ENCODE data around the gene RASGRP2.
A peak's percentile ranks its signal among the peaks of the same experiment; 100 is the strongest.

Gene RASGRP2

GRCh38 chr11:64770120-64770519, 26.2 kb upstream of the RASGRP2 start:
- DNase-seq (ENCODE audit: low spot score), result no peak

DNA sequence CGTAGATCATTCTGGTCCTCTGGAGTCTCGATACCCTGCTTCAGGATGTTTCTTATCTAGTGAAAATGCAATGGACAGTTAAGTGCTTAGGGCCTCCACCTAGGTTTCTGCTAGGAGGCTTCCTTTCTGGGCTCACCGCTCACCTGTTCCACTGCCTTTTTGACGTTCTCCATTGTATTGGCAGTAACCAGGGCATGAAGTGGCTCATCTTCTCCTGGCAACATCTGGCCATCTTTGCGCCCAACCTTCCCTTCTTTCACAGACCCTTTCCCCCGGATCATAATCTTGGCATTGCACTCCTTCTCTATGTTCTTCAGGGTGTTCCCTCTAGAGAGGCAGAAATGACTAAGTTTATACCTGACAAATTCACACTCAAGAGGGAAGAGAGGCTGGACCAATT, 25.3 kb upstream of the RASGRP2 start:
- no peak for DNase-seq (ENCODE audit: low spot score)

DNA sequence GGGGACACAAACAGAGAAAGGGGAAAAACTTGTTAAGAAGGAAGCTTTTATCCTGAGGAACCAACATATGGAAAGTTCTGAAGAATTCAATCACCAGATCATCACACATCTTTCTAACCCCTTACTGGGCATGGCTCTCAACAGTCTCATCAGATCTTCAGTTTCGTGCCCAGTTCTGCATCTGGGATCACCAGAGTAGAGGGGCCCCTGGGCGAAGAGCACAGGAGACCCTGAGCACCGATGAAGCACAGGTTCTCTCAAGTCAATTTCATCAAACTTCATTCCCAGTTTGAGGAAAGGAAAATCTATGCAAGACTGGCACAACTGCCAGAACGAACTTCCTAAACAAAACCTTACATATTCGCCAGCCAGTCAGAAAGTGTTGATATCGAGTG, 24.4 kb upstream of the RASGRP2 start:
- no peak for DNase-seq (ENCODE audit: low spot score)

DNA sequence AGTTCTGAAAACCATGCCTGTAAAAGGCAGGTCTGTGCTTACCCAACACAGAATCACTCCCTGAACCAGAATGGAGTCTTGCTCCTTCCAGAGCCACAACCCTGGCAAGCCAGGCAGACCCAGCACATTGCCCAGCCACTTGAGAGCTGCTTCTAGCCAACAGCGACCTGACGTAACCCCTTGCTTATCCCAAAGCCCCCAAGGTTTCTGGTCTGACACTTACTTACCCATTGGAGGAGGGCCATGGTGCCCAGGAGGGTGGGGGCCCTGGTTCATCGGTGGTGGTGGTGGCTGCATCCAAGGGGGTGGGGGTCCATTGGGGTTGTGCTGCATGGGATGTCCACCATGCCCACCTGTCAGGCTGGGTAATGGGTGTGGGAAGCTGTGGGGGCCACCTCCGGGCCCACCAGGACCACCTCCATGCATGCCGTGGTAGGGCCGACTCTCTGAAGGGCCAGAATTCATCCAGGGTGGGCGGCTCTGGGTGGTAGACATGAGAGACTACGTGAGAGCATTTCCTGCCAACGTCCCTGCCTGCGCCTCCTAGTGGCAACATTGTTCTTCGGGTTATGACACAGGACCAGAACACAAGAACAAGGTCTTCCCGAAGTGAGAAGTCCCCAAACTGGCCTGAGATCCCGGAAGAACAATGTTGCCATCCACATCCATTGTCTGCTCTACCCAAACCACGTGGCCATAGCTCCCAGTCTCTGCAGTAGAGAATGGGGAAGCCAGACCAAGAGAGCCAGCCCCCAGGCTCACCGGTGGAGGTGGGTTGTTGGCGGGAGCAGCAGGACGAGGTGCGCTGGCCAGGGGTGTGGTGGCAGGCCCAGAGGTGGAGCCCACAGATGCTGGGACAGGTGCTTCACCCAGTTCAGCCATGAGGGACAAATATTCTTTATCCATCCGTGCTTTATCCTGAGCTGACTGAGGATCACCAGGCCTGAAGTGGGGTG, 23.7 kb upstream of the RASGRP2 start:
- peak; percentile 52 for DNase-seq (ENCODE audit: low spot score)

- no peak for DNase-seq (ENCODE audit: low spot score)
Observed at GRCh38 chr11:64766881-64767280, 22.9 kb upstream of the RASGRP2 start.

DNA sequence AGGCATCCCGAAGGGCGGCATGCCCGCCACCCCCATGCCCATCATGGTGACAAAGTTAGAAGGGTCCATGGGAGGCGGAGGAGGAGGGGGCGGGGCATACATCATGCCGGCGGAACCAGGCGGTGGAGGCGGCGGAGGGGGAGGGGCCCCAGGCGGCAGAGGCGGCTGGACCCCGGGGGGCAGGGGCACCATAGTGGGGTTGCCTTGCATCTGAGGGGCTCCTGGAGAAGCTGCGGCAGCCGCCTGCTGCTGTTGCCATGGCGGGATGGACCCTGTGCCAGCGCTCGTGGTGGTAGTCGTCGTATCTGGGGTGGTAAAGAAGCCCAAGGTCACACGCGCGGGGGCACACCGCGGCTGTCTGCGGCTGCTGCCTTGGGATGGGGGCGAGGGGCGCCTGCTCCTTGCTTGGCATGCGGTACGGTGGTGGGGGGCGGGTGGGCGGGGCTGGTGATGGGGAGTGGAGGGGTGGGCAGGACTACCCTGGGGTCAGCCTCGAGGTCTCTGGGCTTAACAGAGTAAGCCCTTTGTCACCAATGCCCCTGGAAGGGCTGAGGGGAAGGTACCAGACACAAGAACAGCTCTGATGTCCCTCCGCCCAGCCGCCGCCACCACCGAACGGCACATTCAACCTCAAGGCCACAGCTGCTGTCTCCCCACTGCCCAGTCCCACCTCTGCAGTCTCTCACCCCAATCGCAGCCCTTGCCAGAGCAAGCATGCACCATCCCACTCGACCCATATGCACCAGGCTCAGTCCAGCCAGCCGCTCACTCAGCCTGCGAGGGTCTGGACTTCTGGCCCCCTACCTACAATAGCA, 22.1 kb upstream of the RASGRP2 start:
- DNase-seq (ENCODE audit: low spot score), result no peak

DNA sequence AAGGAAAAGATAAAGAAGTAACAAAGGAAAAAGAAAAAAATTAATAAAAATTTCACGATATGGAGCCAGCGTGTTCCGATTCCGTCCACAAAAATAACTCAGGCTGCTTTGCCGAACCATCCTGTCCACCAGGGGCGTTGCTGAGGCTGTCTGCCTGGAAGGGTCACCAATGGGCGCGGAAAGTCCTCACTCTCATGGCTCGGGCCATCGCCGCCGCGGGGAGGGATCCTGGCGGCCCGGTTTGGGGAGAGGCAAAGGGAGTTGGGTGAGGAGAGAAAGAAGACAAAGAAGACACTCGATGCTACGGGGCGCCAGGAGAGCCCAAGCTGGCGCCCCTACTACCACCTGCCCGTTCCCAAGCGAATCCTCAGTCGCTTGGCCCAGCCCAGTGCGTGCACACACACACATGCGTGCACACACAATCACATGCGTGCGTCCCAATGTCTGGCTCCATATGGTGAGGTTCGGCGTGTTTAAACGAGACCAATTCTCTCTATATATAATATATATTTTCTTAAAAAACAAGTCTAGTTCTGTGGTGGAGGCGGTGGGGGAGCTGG, 21.4 kb upstream of the RASGRP2 start:
- DNase-seq (ENCODE audit: low spot score), result no peak

- DNase-seq (ENCODE audit: low spot score), result no peak
Observed at GRCh38 chr11:64764753-64765152, 20.8 kb upstream of the RASGRP2 start.

DNA sequence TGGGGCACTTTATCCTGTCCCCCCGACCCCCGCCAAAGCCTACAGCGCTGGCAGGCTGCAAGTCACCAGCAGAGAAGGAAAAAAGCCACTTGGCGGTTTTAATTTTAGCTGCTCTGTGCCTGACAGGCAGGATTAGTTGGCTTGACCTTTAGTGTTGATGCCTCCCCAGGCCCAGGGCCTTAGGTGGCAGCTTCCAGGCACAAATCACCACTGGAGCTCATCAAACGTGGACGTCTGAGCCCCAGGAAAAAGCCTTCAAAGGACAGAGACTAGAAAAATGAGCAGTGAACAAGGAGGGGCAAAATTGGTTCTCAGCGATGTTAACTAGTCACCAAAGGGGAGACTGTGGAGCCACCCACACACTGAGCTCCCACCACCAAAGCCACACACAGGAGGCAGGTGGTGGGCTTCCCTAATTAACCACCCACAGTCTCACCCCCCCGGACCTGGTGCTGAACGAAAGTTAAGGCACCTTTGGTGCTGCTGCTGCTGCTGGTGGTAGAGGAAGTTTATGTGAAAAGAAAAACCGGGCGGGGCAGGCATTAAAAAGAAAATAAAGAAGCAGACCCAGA, 20.2 kb upstream of the RASGRP2 start:
- DNase-seq (ENCODE audit: low spot score), result no peak

- DNase-seq (ENCODE audit: low spot score), result no peak
Observed at GRCh38 chr11:64763526-64764039, 19.6 kb upstream of the RASGRP2 start.

DNA sequence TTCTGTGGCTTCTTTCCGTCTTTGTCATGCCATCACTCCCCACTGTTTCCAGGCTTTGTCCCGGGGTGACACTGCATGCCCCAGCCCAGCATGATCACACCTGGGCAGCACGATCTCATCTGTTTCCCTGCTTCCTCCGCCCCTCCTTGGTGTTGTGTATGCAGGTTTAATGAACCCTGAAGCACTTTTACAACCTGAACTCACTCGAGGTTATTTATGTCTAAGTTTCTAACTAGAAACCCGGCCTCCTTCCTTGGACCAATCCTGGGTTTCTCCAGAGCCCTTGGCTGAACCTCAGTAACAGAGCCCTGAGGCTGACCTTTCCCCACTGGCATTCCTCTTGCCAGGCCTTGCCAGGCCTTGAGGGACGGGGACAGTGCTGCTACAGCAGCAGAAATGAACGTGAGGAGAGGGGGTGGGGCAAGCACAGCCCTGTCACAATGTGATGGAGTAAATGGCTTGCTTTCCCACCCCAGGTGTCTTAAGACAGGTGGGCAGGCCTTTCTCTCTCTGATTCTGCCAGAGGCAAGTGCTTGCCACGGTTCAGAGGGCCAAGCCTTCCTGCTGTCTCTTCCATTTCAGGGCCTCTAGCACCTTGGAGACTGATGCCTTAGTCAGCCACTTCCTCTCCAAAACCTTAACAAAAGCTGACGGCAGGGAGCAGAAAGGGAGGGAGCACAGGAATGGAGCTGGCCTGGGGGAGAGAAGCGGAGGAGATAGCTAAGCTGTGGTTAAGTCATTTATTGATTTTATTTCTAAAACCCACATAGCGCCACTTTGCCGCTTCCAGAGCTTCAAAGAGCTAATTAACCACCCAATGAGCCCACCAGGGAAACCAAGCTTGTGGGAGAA, 19.0 kb upstream of the RASGRP2 start:
- peak; percentile 57 for DNase-seq (ENCODE audit: low spot score)

- peak; percentile 60 for DNase-seq (ENCODE audit: low spot score)
Observed at GRCh38 chr11:64762277-64762673, 18.3 kb upstream of the RASGRP2 start.

DNA sequence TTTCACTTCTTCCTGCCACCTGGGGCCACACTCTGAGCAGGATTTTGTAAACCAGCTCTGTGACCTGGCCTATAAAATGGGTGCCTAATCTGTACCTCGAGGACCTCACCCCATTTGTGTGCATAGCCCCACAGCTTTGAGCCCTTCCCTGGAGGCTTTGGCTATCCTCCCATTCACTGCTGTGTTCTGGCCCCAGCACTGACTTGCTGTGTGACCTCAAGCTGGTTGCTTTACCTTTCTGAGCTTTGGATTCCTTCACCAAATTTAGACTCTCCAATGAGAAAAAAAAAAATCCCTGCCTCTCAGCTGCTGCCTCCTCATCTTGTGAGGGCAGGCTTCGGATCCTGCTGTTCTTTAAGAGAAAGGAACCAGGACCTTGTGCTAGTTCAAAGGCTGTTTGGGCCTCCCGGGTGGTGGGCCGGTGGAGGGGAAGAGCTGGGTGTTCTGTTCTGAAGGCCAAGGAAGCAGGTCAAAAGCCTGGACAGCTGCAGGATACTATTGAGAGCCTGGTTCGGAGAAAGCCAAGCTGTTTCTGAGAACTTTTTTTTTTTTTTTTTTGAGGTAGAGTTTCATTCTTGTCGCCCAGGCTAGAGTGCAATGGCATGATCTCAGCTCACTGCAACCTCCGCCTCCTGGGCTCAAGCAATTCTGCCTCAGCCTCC, 16.9 kb upstream of the RASGRP2 start:
- DNase-seq (ENCODE audit: low spot score), result no peak

- DNase-seq (ENCODE audit: low spot score), result peak; percentile 85
Observed at GRCh38 chr11:64759722-64760719, 16.1 kb upstream of the RASGRP2 start, which contains the start of gene PYGM. Gene PYGM (minus strand): TSS chr11:64759974. CDS start chr11:64759898, 76 bp downstream.

DNA sequence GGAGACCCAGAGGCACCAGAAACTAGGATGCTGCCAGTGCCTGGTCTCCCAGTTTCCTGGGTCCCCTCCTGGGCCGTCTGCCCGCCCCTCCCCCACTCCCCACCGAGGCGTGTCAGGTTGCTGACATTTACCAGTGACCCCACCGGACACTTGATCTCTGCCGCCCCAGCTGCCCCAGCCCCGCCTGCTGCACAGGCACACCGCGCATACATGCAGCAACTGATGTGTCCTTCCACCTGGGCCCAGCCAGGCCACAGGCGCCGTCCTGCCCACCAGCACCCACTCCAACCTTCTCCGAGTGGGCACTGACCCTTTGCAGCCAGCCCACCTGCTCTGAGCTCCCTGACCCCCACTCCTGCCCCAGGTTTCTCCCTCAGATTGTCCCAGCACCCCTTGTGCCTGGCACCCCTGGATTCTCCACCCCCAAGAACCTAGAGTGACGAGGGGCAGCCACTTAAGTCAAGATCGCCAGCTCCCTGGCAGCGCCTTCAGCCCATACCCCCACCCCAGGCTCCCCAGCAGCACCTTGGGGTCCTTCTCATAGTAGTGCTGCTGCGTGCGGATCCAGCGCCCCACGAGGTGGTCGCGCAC, 15.3 kb upstream of the RASGRP2 start:
- no peak for DNase-seq (ENCODE audit: low spot score)

GRCh38 chr11:64758330-64759079, 14.6 kb upstream of the RASGRP2 start:
- no peak for DNase-seq (ENCODE audit: low spot score)

- no peak for DNase-seq (ENCODE audit: low spot score)
Observed at GRCh38 chr11:64757549-64758329, 13.8 kb upstream of the RASGRP2 start.
